ENCODE measurements around the gene RPL34.

DNA sequence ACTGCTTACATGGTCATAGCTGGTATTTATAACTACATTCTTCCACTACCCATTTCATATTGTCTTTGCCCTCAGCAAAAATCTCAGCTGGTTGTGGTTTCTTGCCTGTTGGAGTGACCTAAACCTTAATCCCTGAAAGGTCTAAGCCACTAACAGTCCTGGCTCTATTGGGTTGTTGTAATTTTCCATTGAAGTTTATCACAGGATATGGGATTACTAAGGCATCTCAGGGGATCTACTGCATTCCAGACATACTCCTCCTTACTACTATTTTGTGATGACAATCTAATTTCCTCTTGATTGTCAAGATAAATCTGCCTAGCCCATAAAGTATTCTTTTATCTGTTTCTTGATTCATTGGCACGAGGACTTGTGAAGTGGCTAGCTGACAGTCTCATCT, 23.9 kb downstream of the RPL34 start:
- TF ChIP-seq, protein P1, sequence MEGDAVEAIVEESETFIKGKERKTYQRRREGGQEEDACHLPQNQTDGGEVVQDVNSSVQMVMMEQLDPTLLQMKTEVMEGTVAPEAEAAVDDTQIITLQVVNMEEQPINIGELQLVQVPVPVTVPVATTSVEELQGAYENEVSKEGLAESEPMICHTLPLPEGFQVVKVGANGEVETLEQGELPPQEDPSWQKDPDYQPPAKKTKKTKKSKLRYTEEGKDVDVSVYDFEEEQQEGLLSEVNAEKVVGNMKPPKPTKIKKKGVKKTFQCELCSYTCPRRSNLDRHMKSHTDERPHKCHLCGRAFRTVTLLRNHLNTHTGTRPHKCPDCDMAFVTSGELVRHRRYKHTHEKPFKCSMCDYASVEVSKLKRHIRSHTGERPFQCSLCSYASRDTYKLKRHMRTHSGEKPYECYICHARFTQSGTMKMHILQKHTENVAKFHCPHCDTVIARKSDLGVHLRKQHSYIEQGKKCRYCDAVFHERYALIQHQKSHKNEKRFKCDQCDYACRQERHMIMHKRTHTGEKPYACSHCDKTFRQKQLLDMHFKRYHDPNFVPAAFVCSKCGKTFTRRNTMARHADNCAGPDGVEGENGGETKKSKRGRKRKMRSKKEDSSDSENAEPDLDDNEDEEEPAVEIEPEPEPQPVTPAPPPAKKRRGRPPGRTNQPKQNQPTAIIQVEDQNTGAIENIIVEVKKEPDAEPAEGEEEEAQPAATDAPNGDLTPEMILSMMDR (IDR thresholded peaks at IDR 0.05), result no peak
- no peak for TF ChIP-seq POLR2A (IDR thresholded peaks at IDR 0.05)
